Neural progenitor cell (in vitro differentiated cells): Measurements from ENCODE around the gene PRKCI. TPM values are rescaled to one million over a fixed set of nuclear protein-coding genes. Genes with fewer than 3 reads are reported as not detected.
"Not testable (repeated sequence)": the region's sequence is repeated elsewhere in the genome, so short reads cannot be mapped to it uniquely, and the experiment has no call there.

Experiments used
- DNase-seq: peaks from one replicate; pipeline ENCODE4 v3.0.0-alpha.2; 2016; ENCODE audit warnings: low spot score
- H2AFZ ChIP-seq: fragments of 200-600 bp; sonication (generic); replicated peaks from 2 replicates; pipeline ENCODE4 v1.6.1; 2016; ENCODE audit warnings: antibody characterized with exemption
- H3F3A ChIP-seq: fragments of 200-600 bp; sonication (generic); 2 replicates; pipeline ENCODE4 v1.6.1; 2016; ENCODE audit warnings: antibody characterized with exemption, low read depth
- H3K27ac ChIP-seq: fragments of 200-600 bp; sonication (generic); 2 replicates; pipeline ENCODE4 v1.5.1; 2016; ENCODE audit warnings: mild to moderate bottlenecking
- H3K27me3 ChIP-seq: fragments of 200-600 bp; sonication (generic); 2 replicates; pipeline ENCODE4 v1.6.1; 2016; ENCODE audit warnings: mild to moderate bottlenecking, moderate library complexity
- H3K36me3 ChIP-seq: fragments of 200-600 bp; sonication (generic); 2 replicates; pipeline ENCODE4 v1.5.1; 2016
- H3K4me1 ChIP-seq: fragments of 200-600 bp; sonication (generic); 2 replicates; pipeline ENCODE4 v1.6.1; 2016; ENCODE audit warnings: mixed run types
- H3K4me2 ChIP-seq: fragments of 200-600 bp; sonication (generic); 2 replicates; pipeline ENCODE4 v1.6.1; 2016
- H3K4me3 ChIP-seq: fragments of 200-600 bp; sonication (generic); 2 replicates; pipeline ENCODE4 v1.5.1; 2016
- H3K79me2 ChIP-seq: fragments of 200-600 bp; sonication (generic); 2 replicates; pipeline ENCODE4 v1.6.1; 2016; ENCODE audit warnings: low read depth
- H3K9ac ChIP-seq: fragments of 200-600 bp; sonication (generic); 2 replicates; pipeline ENCODE4 v1.6.1; 2016
- H3K9me3 ChIP-seq: fragments of 200-600 bp; sonication (generic); 2 replicates; pipeline ENCODE4 v1.5.1; 2016; ENCODE audit warnings: low read depth
- H4K20me1 ChIP-seq: fragments of 200-600 bp; sonication (generic); 2 replicates; pipeline ENCODE4 v1.6.1; 2016; ENCODE audit warnings: low read depth
- H3K27ac Mint-ChIP-seq: 3 replicates; pipeline ENCODE4 v1.8.0; 2021; ENCODE audit warnings: mixed read lengths
- H3K27me3 Mint-ChIP-seq: 2 replicates; pipeline ENCODE4 v1.8.0; 2022; ENCODE audit warnings: low read depth, mild to moderate bottlenecking, inconsistent platforms, moderate library complexity, mixed read lengths; ENCODE audit not compliant: insufficient read depth
- H3K36me3 Mint-ChIP-seq: 3 replicates; pipeline ENCODE4 v1.8.0; 2021; ENCODE audit warnings: mixed read lengths
- H3K4me1 Mint-ChIP-seq: 3 replicates; pipeline ENCODE4 v1.8.0; 2021; ENCODE audit warnings: mixed read lengths
- H3K4me3 Mint-ChIP-seq: 3 replicates; pipeline ENCODE4 v1.8.0; 2021; ENCODE audit warnings: mild to moderate bottlenecking, moderate library complexity, mixed read lengths
- H3K9me3 Mint-ChIP-seq: 3 replicates; pipeline ENCODE4 v1.8.0; 2020; ENCODE audit warnings: mixed read lengths
- EZH2 ChIP-seq: fragments of 200-600 bp; sonication (generic); IDR thresholded peaks from 2 replicates; pipeline ENCODE4 v1.6.1; 2017; ENCODE audit warnings: antibody characterized with exemption, mild to moderate bottlenecking, moderate library complexity
- EZH2phosphoT487 ChIP-seq: fragments of 200-600 bp; sonication (generic); IDR thresholded peaks from 2 replicates; pipeline ENCODE4 v1.6.1; 2017; ENCODE audit warnings: antibody characterized with exemption
- total RNA-seq: library from RNA; depleted of rRNA; stranded (reverse); fragments of >200 nt; gene quantifications from 2 replicates; pipeline ENCODE4 v1.2.3, GENCODE V29; 2015; ENCODE audit warnings: low replicate concordance
- TF ChIP-seq, protein P1 (sequence below): fragments of 200-600 bp; sonication (generic); IDR thresholded peaks from 2 replicates; pipeline ENCODE4 v1.5.1; 2017; ENCODE audit warnings: antibody characterized with exemption, mild to moderate bottlenecking

PRKCI gene
- total RNA-seq, 1 donor from 2014 or later: 87.8 TPM

DNA sequence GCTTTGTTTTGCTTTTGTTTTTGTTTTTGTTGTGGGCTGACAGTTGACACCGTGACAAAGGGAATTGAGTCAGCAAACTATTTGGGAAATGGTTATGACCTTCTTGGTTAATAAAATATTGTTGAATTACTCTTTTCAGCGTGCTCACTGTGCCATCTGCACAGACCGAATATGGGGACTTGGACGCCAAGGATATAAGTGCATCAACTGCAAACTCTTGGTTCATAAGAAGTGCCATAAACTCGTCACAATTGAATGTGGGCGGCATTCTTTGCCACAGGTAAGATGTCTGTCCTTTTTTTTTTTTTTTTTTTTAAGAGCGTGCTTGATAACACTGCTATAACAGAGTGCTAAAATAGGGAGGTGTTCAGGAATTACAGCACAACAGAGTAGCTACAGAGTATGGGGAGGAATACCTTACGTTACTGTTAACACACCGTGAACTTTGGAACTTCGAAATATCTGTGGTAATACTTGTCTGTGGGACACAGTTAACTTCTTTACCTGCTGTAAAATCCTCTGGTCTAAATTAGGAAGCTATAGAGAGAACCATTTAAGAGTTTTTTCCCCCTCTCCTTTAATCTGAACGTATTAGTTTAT lies 48.2 kb downstream of the PRKCI start:
- Mint-ChIP-seq H3K36me3 (peaks cover 24% of the 10 kb centered on the region), H3K27ac (no peak overlapping the region), H3K9me3 (no peaks in the 10 kb centered on the region), H3K4me1 (no peaks in the 10 kb centered on the region), H3K4me3 (no peak overlapping the region), H3K27me3 (peaks cover 3% of the 10 kb centered on the region)
- no peak overlapping the region for H3K9ac ChIP-seq
- H3K27ac ChIP-seq: no peak overlapping the region
- peaks cover 3% of the 10 kb centered on the region for H3K79me2 ChIP-seq
- peaks cover 9% of the 10 kb centered on the region for H3K36me3 ChIP-seq
- no peaks in the 10 kb centered on the region for H3K27me3 ChIP-seq
- H3K4me1 ChIP-seq: no peaks in the 10 kb centered on the region
- H3K4me3 ChIP-seq: no peak overlapping the region
- H3K4me2 ChIP-seq: no peak overlapping the region
- DNase-seq: no peak
- H2AFZ ChIP-seq: no peak overlapping the region
- H3K9me3 ChIP-seq: no peaks in the 10 kb centered on the region
- no peaks in the 10 kb centered on the region for H4K20me1 ChIP-seq
- H3F3A ChIP-seq: no peaks in the 10 kb centered on the region
- TF ChIP-seq EZH2phosphoT487 (no peak), EZH2 (no peak)
- TF ChIP-seq, protein P1, sequence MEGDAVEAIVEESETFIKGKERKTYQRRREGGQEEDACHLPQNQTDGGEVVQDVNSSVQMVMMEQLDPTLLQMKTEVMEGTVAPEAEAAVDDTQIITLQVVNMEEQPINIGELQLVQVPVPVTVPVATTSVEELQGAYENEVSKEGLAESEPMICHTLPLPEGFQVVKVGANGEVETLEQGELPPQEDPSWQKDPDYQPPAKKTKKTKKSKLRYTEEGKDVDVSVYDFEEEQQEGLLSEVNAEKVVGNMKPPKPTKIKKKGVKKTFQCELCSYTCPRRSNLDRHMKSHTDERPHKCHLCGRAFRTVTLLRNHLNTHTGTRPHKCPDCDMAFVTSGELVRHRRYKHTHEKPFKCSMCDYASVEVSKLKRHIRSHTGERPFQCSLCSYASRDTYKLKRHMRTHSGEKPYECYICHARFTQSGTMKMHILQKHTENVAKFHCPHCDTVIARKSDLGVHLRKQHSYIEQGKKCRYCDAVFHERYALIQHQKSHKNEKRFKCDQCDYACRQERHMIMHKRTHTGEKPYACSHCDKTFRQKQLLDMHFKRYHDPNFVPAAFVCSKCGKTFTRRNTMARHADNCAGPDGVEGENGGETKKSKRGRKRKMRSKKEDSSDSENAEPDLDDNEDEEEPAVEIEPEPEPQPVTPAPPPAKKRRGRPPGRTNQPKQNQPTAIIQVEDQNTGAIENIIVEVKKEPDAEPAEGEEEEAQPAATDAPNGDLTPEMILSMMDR: no peak

DNA sequence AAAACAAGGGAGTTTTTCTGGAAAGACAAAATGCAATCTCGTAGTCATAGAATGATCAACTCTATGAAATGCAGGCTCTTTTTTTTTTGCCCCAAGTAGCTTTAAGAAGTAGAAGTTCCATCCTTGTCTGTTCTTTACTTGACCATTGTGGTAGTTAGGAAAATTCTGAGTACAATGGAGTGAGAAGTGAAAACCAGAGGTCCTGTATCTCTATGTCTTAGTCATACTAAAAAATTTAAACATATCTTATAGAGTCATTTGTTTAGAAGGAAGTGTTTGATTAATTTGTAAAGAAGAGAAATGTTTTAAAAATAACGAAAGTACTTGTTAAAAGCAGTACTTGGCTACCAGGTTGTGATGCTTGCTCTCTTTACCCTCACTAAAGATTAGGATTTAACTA lies 52.4 kb downstream of the PRKCI start:
- no peak overlapping the region for H3K27ac ChIP-seq
- no peaks in the 10 kb centered on the region for H3K4me1 ChIP-seq
- Mint-ChIP-seq H3K36me3 (peaks cover 29% of the 10 kb centered on the region), H3K9me3 (no peaks in the 10 kb centered on the region), H3K27me3 (peaks cover 3% of the 10 kb centered on the region), H3K27ac (no peak overlapping the region), H3K4me3 (no peak overlapping the region), H3K4me1 (no peaks in the 10 kb centered on the region)
- no peaks in the 10 kb centered on the region for H3K9me3 ChIP-seq
- no peaks in the 10 kb centered on the region for H3K79me2 ChIP-seq
- H3K9ac ChIP-seq: no peak overlapping the region
- H3K27me3 ChIP-seq: no peaks in the 10 kb centered on the region
- H3K4me2 ChIP-seq: no peak overlapping the region
- no peak overlapping the region for H2AFZ ChIP-seq
- H3F3A ChIP-seq: no peaks in the 10 kb centered on the region
- no peak overlapping the region for H3K4me3 ChIP-seq
- no peak for TF ChIP-seq EZH2phosphoT487
- TF ChIP-seq EZH2: no peak
- TF ChIP-seq, protein P1: no peak
- peaks cover 11% of the 10 kb centered on the region for H3K36me3 ChIP-seq
- DNase-seq: no peak
- H4K20me1 ChIP-seq: no peaks in the 10 kb centered on the region

DNA sequence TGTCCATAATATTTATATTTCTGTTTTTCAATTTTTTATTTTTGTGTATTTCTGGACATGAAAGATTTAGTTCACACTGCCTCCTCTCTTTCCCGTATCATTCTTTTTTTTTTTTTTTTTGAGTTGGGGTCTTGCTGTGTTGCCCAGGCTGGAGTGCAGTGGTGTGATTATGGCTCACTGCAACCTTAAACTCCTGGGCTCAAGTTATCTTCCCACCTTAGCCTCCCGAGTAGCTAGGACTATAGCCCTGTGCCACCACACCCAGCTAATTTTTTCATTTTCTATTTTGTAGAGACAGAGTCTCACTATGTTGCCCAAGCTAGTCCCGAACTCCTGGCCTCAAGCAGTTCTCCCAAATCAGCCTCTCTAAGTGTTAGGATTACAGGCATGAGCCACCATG lies 53.6 kb downstream of the PRKCI start:
- Mint-ChIP-seq H3K27me3 (peaks cover 3% of the 10 kb centered on the region), H3K36me3 (peaks cover 32% of the 10 kb centered on the region), H3K9me3 (no peaks in the 10 kb centered on the region), H3K4me1 (no peaks in the 10 kb centered on the region), H3K4me3 (no peak overlapping the region), H3K27ac (no peak overlapping the region)
- Histone ChIP-seq H3K4me2 (no peak overlapping the region), H4K20me1 (no peaks in the 10 kb centered on the region), H2AFZ (no peak overlapping the region), H3K4me3 (no peak overlapping the region), H3K4me1 (no peaks in the 10 kb centered on the region), H3K27me3 (no peaks in the 10 kb centered on the region), H3F3A (no peaks in the 10 kb centered on the region), H3K9me3 (no peaks in the 10 kb centered on the region), H3K27ac (no peak overlapping the region), H3K79me2 (no peaks in the 10 kb centered on the region), H3K36me3 (peaks cover 11% of the 10 kb centered on the region), H3K9ac (no peak overlapping the region)
- TF ChIP-seq, protein P1: no peak
- TF ChIP-seq EZH2phosphoT487 (no peak), EZH2 (no peak)
- DNase-seq: no peak

GRCh38 chr3:170277311-170277710 lies 55.1 kb downstream of the PRKCI start:
- not testable (repeated sequence) for H3K9ac ChIP-seq, H3F3A ChIP-seq, H3K4me2 ChIP-seq, H3K27me3 ChIP-seq, H3K4me1 ChIP-seq, H3K27ac ChIP-seq, H3K4me1 Mint-ChIP-seq, H3K27ac Mint-ChIP-seq, H3K9me3 Mint-ChIP-seq, H2AFZ ChIP-seq, H3K4me3 ChIP-seq, DNase-seq, H3K4me3 Mint-ChIP-seq, H4K20me1 ChIP-seq, H3K27me3 Mint-ChIP-seq, H3K9me3 ChIP-seq, H3K79me2 ChIP-seq
- H3K36me3 Mint-ChIP-seq: peaks cover 26% of the 10 kb centered on the region
- H3K36me3 ChIP-seq: peaks cover 20% of the 10 kb centered on the region
